Thyroid gland (tissue), 4 donors: ENCODE measurements around the gene IFNA10. TPM values are rescaled to one million over a fixed set of nuclear protein-coding genes. Genes with fewer than 3 reads are reported as not detected.

Experiments
- DNase-seq, 2 donors: peaks; one replicate each; pipeline ENCODE4 v3.0.0-alpha.2; 2019
- H3K27ac ChIP-seq, 3 donors: fragments of 200-600 bp; sonication (generic); 1 replicate in 2 of 3; 2 replicates in 1 of 3; pipeline ENCODE4 v1.5.1; 2016 to 2019; ENCODE audit warnings: mild to moderate bottlenecking in 1 of 3, moderate library complexity in 1 of 3
- H3K27me3 ChIP-seq: fragments of 200-600 bp; sonication (generic); one replicate; pipeline ENCODE4 v1.5.1; 2019
- H3K36me3 ChIP-seq, 2 donors: fragments of 200-600 bp; sonication (generic); one replicate each; pipeline ENCODE4 v1.5.1; 2016 to 2019
- H3K4me1 ChIP-seq, 2 donors: fragments of 200-600 bp; sonication (generic); one replicate each; pipeline ENCODE4 v1.5.1; 2017 to 2019
- H3K4me3 ChIP-seq, 3 donors: fragments of 200-600 bp; sonication (generic); replicated peaks in 1 of 3; 1 replicate in 2 of 3; 2 replicates in 1 of 3; pipeline ENCODE4 v1.5.1; 2016; ENCODE audit warnings: mild to moderate bottlenecking in 1 of 3
- H3K9me3 ChIP-seq: fragments of 200-600 bp; sonication (generic); one replicate; pipeline ENCODE4 v1.5.1; 2017
- POLR2A ChIP-seq, 2 donors: fragments of 450-650 bp; IDR thresholded peaks; one replicate each; pipeline ENCODE4 v1.6.1; 2017; ENCODE audit warnings: antibody characterized with exemption in 2 of 2, mild to moderate bottlenecking in 2 of 2, moderate library complexity in 1 of 2
- WGBS, 2 donors: methylation state at CpG; one replicate each; pipeline ENCODE4 v1.1.5; 2017; 5-methylcytosine and 5-hydroxymethylcytosine counted together
- intact Hi-C: fragments of 100-400 bp; cut with DNase I; formaldehyde crosslinking; loops from one replicate; pipeline ENCODE4 v1.15.1; 2023
- small RNA-seq: library from RNA; depleted of rRNA; stranded (forward); fragments of <200 nt; gene quantifications from one replicate; pipeline ENCODE3, GENCODE V24; 2016
- total RNA-seq, 4 donors: library from RNA; depleted of rRNA; stranded (reverse); fragments of >200 nt; gene quantifications; one replicate each; pipeline ENCODE4 v1.2.3, GENCODE V29; 2016
- TF ChIP-seq, protein P1 (sequence below), 6 experiments: fragments of 200-600 bp in 3 of 6; fragments of 450-650 bp in 3 of 6; sonication (generic) in 3 of 6; IDR thresholded peaks; one replicate each; pipeline ENCODE4 v1.5.1; 2016 to 2019; ENCODE audit warnings: antibody characterized with exemption in 6 of 6, mild to moderate bottlenecking in 2 of 6, inconsistent platforms in 1 of 6, moderate library complexity in 1 of 6

IFNA10 gene
- total RNA-seq, 4 donors from 2014 or later, result not detected

DNA sequence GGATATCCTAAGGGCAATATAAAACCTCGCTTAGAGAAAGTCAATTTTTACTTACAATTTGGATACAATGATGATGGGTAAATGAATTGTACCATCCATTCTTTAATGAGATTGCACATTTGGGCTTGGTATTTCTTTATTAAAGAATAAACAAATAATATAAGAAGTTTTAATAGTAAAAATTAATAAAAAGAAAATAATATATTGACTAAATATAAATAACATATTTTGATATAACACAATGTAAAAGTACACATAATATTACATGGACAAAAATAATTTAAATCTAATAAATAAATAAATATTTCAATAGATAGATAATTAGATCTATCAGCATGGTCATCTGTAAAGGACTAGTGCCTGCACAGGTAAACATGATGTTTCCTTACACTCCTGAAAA is 41.4 kb downstream of the IFNA10 start:
- 94 to 98% methylated on average over 1 of the region's 1 CpG for WGBS, 2 donors
- H3K27ac ChIP-seq, result no peak overlapping the region
- H3K36me3 ChIP-seq, result no peaks in the 10 kb centered on the region
- H3K4me3 ChIP-seq, result no peak overlapping the region
- no peak for TF ChIP-seq POLR2A (IDR thresholded peaks at IDR 0.05)
- TF ChIP-seq, protein P1, sequence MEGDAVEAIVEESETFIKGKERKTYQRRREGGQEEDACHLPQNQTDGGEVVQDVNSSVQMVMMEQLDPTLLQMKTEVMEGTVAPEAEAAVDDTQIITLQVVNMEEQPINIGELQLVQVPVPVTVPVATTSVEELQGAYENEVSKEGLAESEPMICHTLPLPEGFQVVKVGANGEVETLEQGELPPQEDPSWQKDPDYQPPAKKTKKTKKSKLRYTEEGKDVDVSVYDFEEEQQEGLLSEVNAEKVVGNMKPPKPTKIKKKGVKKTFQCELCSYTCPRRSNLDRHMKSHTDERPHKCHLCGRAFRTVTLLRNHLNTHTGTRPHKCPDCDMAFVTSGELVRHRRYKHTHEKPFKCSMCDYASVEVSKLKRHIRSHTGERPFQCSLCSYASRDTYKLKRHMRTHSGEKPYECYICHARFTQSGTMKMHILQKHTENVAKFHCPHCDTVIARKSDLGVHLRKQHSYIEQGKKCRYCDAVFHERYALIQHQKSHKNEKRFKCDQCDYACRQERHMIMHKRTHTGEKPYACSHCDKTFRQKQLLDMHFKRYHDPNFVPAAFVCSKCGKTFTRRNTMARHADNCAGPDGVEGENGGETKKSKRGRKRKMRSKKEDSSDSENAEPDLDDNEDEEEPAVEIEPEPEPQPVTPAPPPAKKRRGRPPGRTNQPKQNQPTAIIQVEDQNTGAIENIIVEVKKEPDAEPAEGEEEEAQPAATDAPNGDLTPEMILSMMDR (IDR thresholded peaks at IDR 0.05), result no peak
- no peaks in the 10 kb centered on the region for H3K27me3 ChIP-seq
- H3K4me1 ChIP-seq, result no peaks in the 10 kb centered on the region
- no peaks in the 10 kb centered on the region for H3K9me3 ChIP-seq
- intact Hi-C loops, result no loop called here
- DNase-seq, result no peak

DNA sequence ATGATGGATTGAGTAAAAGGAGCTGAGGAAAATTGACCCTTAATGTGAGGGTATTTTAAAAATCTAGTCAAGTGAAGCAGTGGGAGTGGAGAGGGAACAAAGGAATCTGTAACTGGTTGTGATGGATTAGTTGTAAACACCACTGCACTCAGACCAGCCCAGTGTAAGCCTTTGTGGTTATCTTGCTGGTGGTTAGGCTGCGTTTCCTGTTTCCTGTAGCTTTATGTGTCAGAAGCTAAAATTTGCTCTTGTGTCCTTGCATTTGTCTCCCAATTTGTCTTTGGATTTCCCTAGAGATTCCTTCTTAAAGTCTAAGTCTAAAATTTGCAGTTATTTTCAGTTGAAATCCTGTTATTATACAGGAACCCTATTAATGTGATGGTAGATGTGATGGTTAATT is 46.8 kb downstream of the IFNA10 start:
- Histone ChIP-seq H3K27me3 (no peaks in the 10 kb centered on the region), H3K4me1 (no peaks in the 10 kb centered on the region), H3K36me3 (no peaks in the 10 kb centered on the region), H3K27ac (no peak overlapping the region), H3K9me3 (no peaks in the 10 kb centered on the region), H3K4me3 (no peak overlapping the region)
- no peak for DNase-seq
- 40 to 50% methylated on average over 1 of the region's 1 CpG for WGBS, 2 donors
- no peak for TF ChIP-seq POLR2A (IDR thresholded peaks at IDR 0.05)
- TF ChIP-seq, protein P1 (IDR thresholded peaks at IDR 0.05), result no peak
- intact Hi-C loops, result no loop called here

Small RNA genes within 50 kb of the gene (small RNA-seq; reads per million reads assigned to genes)
- gene RF00019, result not detected

Other genes starting within 250 kb of the IFNA10 start
- 1 to 10 TPM; 1.8 to 4.8 (median 3.3) TPM for gene HACD4, start 175.5 kb downstream of the IFNA10 start, total RNA-seq
- not detected for gene IFNB1, start 129.2 kb downstream of the IFNA10 start, total RNA-seq
- not detected for gene IFNW1, start 65.3 kb downstream of the IFNA10 start, total RNA-seq
- not detected for gene IFNA21, start 40.5 kb downstream of the IFNA10 start, total RNA-seq
- gene IFNA4, start 19.6 kb downstream of the IFNA10 start, total RNA-seq, result not detected
- gene IFNA7, start 4.9 kb downstream of the IFNA10 start, total RNA-seq, result not detected
- gene IFNA16, start 10.2 kb upstream of the IFNA10 start, total RNA-seq, result not detected
- not detected for gene IFNA17, start 21.1 kb upstream of the IFNA10 start, total RNA-seq
- gene IFNA14, start 32.9 kb upstream of the IFNA10 start, total RNA-seq, result not detected
- gene IFNA5, start 98.2 kb upstream of the IFNA10 start, total RNA-seq, result not detected
- 10 to 100 TPM; 28.4 to 31.0 (median 30.9) TPM for gene KLHL9, start 128.3 kb upstream of the IFNA10 start, total RNA-seq
- gene IFNA6, start 143.7 kb upstream of the IFNA10 start, total RNA-seq, result not detected
- gene IFNA13, start 160.9 kb upstream of the IFNA10 start, total RNA-seq, result not detected
- gene IFNA2, start 178.3 kb upstream of the IFNA10 start, total RNA-seq, result not detected
- not detected for gene IFNA8, start 202.0 kb upstream of the IFNA10 start, total RNA-seq
- gene IFNA1, start 233.3 kb upstream of the IFNA10 start, total RNA-seq, result not detected